Endothelial cell of umbilical vein (primary cell): ENCODE results near the gene TENM4. TPM values are rescaled to one million over a fixed set of nuclear protein-coding genes. Genes with fewer than 3 reads are reported as not detected.

ENCODE experiments used
- BruUV-seq: library from RNA; stranded (reverse); fragments of 400-500 nt; replicated peaks from 2 replicates; lab custom pipeline; 2021; lab: Mats Ljungman, UMichigan
- CTCF ChIA-PET: fragments of 300-600, 350-600 bp; sonication (Branson Sonifier 250); formaldehyde crosslinking; loops from one replicate; lab custom pipeline; 2021; ENCODE audit warnings: antibody characterized with exemption, inconsistent platforms; lab: Charles Lee
- POLR2A ChIA-PET: fragments of 300-600, 350-600 bp; sonication (Branson Sonifier 250); formaldehyde crosslinking; loops from one replicate; lab custom pipeline; 2021; ENCODE audit warnings: antibody characterized with exemption, inconsistent platforms; lab: Charles Lee
- DNase-seq: peaks from one replicate; pipeline ENCODE4 v3.0.0-alpha.2; 2011; ENCODE audit warnings: low read depth, low spot score
- FAIRE-seq: peaks from 2 replicates; lab custom pipeline; 2011; peaks lifted over from hg19 to GRCh38; lab: Jason Lieb, UNC
- H2AFZ ChIP-seq: 2 replicates; pipeline ENCODE4 v1.6.0; 2012; ENCODE audit warnings: low read depth, low read length, control low read depth, inconsistent platforms
- H3K27ac ChIP-seq: 2 replicates; pipeline ENCODE4 v1.5.1; 2011; ENCODE audit warnings: low read depth, mild to moderate bottlenecking, control low read depth, low read length, moderate library complexity; ENCODE audit not compliant: insufficient read depth
- H3K27me3 ChIP-seq, 2 experiments: 2 replicates each; pipeline versions ENCODE4 v1.6.0 to v1.6.1; 2011; ENCODE audit warnings: low read length in 2 of 2, mixed read lengths in 1 of 2; ENCODE audit not compliant: control insufficient read depth in 2 of 2, insufficient read depth in 2 of 2
- H3K36me3 ChIP-seq, 2 experiments: 2 replicates in 1 of 2; 3 replicates in 1 of 2; pipeline ENCODE4 v1.5.1; 2011; ENCODE audit warnings: low read length in 2 of 2, mild to moderate bottlenecking in 1 of 2, moderate library complexity in 1 of 2; ENCODE audit not compliant: control insufficient read depth in 2 of 2, insufficient read depth in 2 of 2; ENCODE audit errors: extremely low read depth in 1 of 2
- H3K4me1 ChIP-seq: 3 replicates; pipeline ENCODE4 v1.5.1; 2011; ENCODE audit warnings: mild to moderate bottlenecking, low read length; ENCODE audit not compliant: control insufficient read depth, insufficient read depth; ENCODE audit errors: extremely low read depth
- H3K4me2 ChIP-seq: 2 replicates; pipeline ENCODE4 v1.6.1; 2011; ENCODE audit warnings: low read length, control low read depth, mixed read lengths; ENCODE audit not compliant: insufficient read depth
- H3K4me3 ChIP-seq, 3 experiments: fragments of 200-600 bp in 1 of 3; sonication (generic), shearing (Covaris generic) in 1 of 3; replicated peaks in 1 of 3; 2 replicates each; pipeline ENCODE4 v1.5.1; 2011 to 2016; ENCODE audit warnings: control low read depth in 3 of 3, low read length in 3 of 3, mild to moderate bottlenecking in 2 of 3, inconsistent platforms in 1 of 3, low read depth in 1 of 3, moderate library complexity in 1 of 3; ENCODE audit not compliant: insufficient read depth in 1 of 3
- H3K79me2 ChIP-seq: 2 replicates; pipeline ENCODE4 v1.6.0; 2012; ENCODE audit warnings: low read length, inconsistent platforms; ENCODE audit not compliant: control insufficient read depth, insufficient read depth
- H3K9ac ChIP-seq: replicated peaks from 2 replicates; pipeline ENCODE3; 2011; ENCODE audit warnings: low read length, control low read depth; ENCODE audit not compliant: insufficient read depth; ENCODE audit errors: extremely low read depth
- H3K9me1 ChIP-seq: replicated peaks from 3 replicates; pipeline ENCODE4 v1.6.0; 2011; ENCODE audit warnings: mild to moderate bottlenecking, low read length; ENCODE audit not compliant: control insufficient read depth, insufficient read depth; ENCODE audit errors: extremely low read depth
- H3K9me3 ChIP-seq: replicated peaks from 2 replicates; pipeline ENCODE4 v1.5.1; 2012; ENCODE audit warnings: low read length, inconsistent platforms; ENCODE audit not compliant: control insufficient read depth, insufficient read depth
- H4K20me1 ChIP-seq: replicated peaks from 2 replicates; pipeline ENCODE3; 2011; ENCODE audit warnings: mild to moderate bottlenecking, low read length; ENCODE audit not compliant: control insufficient read depth, insufficient read depth; ENCODE audit errors: extremely low read depth
- CTCF ChIP-seq, 2 donors: IDR thresholded peaks; 1 replicate in 1 of 2; 2 replicates in 1 of 2; pipeline ENCODE4 v1.5.1; 2011; ENCODE audit warnings: low read length in 2 of 2, mild to moderate bottlenecking in 2 of 2, moderate library complexity in 2 of 2, control low read depth in 1 of 2, inconsistent platforms in 1 of 2, low read depth in 1 of 2; ENCODE audit not compliant: insufficient read depth in 1 of 2; ENCODE audit errors: extremely low read depth in 1 of 2
- EZH2 ChIP-seq: IDR thresholded peaks from 2 replicates; pipeline ENCODE4 v1.6.1; 2012; ENCODE audit warnings: borderline replicate concordance, low read depth, mild to moderate bottlenecking, moderate library complexity, low read length, inconsistent platforms; ENCODE audit not compliant: severe bottlenecking
- FOS ChIP-seq: IDR thresholded peaks from 2 replicates; pipeline ENCODE4 v1.6.1; 2011; ENCODE audit warnings: mild to moderate bottlenecking, low read length, moderate library complexity, borderline replicate concordance; ENCODE audit not compliant: insufficient read depth
- GATA2 ChIP-seq: IDR thresholded peaks from 2 replicates; pipeline ENCODE4 v1.7.0; 2011; ENCODE audit warnings: low read depth, mild to moderate bottlenecking, moderate library complexity, mixed read lengths, low read length; ENCODE audit not compliant: insufficient read length, insufficient read depth
- JUN ChIP-seq: IDR thresholded peaks from 2 replicates; pipeline ENCODE4 v1.6.1; 2011; ENCODE audit warnings: borderline replicate concordance, low read depth; ENCODE audit not compliant: insufficient read length, insufficient read depth
- MAX ChIP-seq: IDR thresholded peaks from 2 replicates; pipeline ENCODE4 v1.6.1; 2011; ENCODE audit not compliant: insufficient read depth, insufficient read length
- MYC ChIP-seq: IDR thresholded peaks from one replicate; pipeline ENCODE4 v1.6.1; 2011; ENCODE audit warnings: mild to moderate bottlenecking, low read depth, low read length
- POLR2A ChIP-seq: IDR thresholded peaks from 2 replicates; pipeline ENCODE4 v1.6.1; 2012; ENCODE audit warnings: low read depth, mild to moderate bottlenecking, control low read depth, low read length
- POLR2AphosphoS5 ChIP-seq: IDR thresholded peaks from 2 replicates; pipeline ENCODE4 v1.6.1; 2012; ENCODE audit warnings: low read depth, mild to moderate bottlenecking, control low read depth, low read length, moderate library complexity; ENCODE audit not compliant: insufficient read depth
- dilution Hi-C: fragments of 300-500 bp; cut with MboI; formaldehyde crosslinking; loops from one replicate; pipeline ENCODE4 v1.15.0; 2019; ENCODE audit warnings: low sequenced_read_pairs; ENCODE audit not compliant: extremely low pct_ligation_motif_present
- intact Hi-C: fragments of 100-400 bp; cut with micrococcal nuclease; formaldehyde crosslinking; loops from one replicate; pipeline ENCODE4 v1.10.0; 2022
- polyA plus RNA-seq, 4 experiments: library from polyadenylated mRNA; depleted of rRNA in 3 of 4; stranded (reverse) in 3 of 4; unstranded in 1 of 4; fragments of >200 nt; gene quantifications; 2 replicates each; pipeline versions ENCODE4 v1.2.1 to v1.2.3, GENCODE V29; 2011 to 2012; ENCODE audit warnings: missing spikeins in 1 of 4
- total RNA-seq: library from RNA; stranded (reverse); gene quantifications from 2 replicates; pipeline ENCODE4 v1.2.3, GENCODE V29; 2021

Gene TENM4
- total and polyA plus RNA-seq, 2 donors (not counting 3 experiments of a cell fraction or from before 2014, with no cell fraction given) = 0.06 to 0.27 TPM

GRCh38 chr11:78762105-78762504 lies 678.7 kb downstream of the TENM4 start:
- Histone ChIP-seq H3K9me1 (no peaks in the 10 kb centered on the region), H3K27ac (no peak overlapping the region), H3K4me2 (no peak overlapping the region), H2AFZ (no peak overlapping the region), H3K4me1 (no peaks in the 10 kb centered on the region), H3K79me2 (no peaks in the 10 kb centered on the region), H4K20me1 (no peaks in the 10 kb centered on the region), H3K9me3 (no peaks in the 10 kb centered on the region), H3K27me3 (no peaks in the 10 kb centered on the region), H3K36me3 (no peaks in the 10 kb centered on the region), H3K9ac (no peak overlapping the region), H3K4me3 (no peak overlapping the region)
- TF ChIP-seq EZH2 = no peak
- TF ChIP-seq POLR2A = no peak
- DNase-seq (no peak), FAIRE-seq (no peak)
- intact Hi-C loops (no loop called here), dilution Hi-C loops (no loop called here)
- POLR2A ChIA-PET = no interaction called here
- CTCF ChIA-PET = no interaction called here
- no TSS peak for BruUV-seq

- Histone ChIP-seq H3K27me3 (no peaks in the 10 kb centered on the region), H3K79me2 (no peaks in the 10 kb centered on the region), H4K20me1 (no peaks in the 10 kb centered on the region), H3K9ac (no peak overlapping the region), H3K4me1 (no peaks in the 10 kb centered on the region), H3K36me3 (no peaks in the 10 kb centered on the region), H3K9me1 (no peaks in the 10 kb centered on the region), H3K4me2 (no peak overlapping the region), H3K4me3 (no peak overlapping the region), H3K27ac (no peak overlapping the region), H3K9me3 (no peaks in the 10 kb centered on the region), H2AFZ (no peak overlapping the region)
- intact Hi-C loops (no loop called here), dilution Hi-C loops (no loop called here)
- BruUV-seq = no TSS peak
- CTCF ChIA-PET = interaction anchor here (0.7 to 2.0 kb wide), 4 partner anchors 15 to 341 kb away, joined by 3 to 6 read pairs (median 4); no protein-coding TSS in a partner anchor
- no peak for FAIRE-seq
- DNase-seq = no peak
- TF ChIP-seq FOS = no peak
- TF ChIP-seq GATA2 = no peak
- TF ChIP-seq EZH2 = no peak
- TF ChIP-seq CTCF (IDR thresholded peaks at IDR 0.05; ENCODE audit: extremely low read depth in 1 of 2, insufficient read depth in 1 of 2, low read depth in 1 of 2, low read length in 2 of 2) = no peak
- TF ChIP-seq MAX = no peak
- no peak for TF ChIP-seq MYC
- no peak for TF ChIP-seq JUN
- no peak for TF ChIP-seq POLR2AphosphoS5
- TF ChIP-seq POLR2A = no peak
- POLR2A ChIA-PET = no interaction called here
These were observed 681.8 kb downstream of the TENM4 start for GRCh38 chr11:78759071-78759470.
